ENCODE data around the gene CD3G.

The CD3G gene

GRCh38 chr11:118366287-118366686 is 22.1 kb downstream of the CD3G start:
- H3K27ac ChIP-seq = peak overlapping the region in 2 of 21 experiments; percentile 24 to 48
- H3K4me3 ChIP-seq = no peak overlapping the region

GRCh38 chr11:118370774-118371173 is 26.6 kb downstream of the CD3G start:
- no peak overlapping the region for H3K27ac ChIP-seq
- H3K4me3 ChIP-seq = no peak overlapping the region

GRCh38 chr11:118373263-118373662 is 29.1 kb downstream of the CD3G start:
- no peak overlapping the region for H3K27ac ChIP-seq
- no peak overlapping the region for H3K4me3 ChIP-seq

DNA sequence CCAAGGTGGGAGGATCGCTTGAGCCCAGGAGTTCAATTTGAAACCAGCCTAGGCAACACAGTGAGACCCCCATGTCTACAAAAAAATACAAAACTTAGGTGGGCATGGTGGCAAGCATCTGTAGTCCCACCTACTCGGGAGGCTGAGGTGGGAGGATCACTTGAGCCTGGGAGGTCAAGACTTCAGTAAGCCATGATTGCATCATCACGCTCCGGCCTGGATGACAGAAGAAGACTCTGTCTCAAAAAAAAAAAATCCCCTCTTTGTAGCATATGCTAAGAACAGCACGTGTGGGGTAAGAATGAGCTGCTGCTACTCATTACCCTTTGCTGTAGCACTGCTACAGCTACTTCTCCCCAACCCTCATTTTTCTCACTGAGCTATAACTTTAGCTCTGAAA is 29.7 kb downstream of the CD3G start:
- Histone ChIP-seq H3K4me3 (no peak overlapping the region), H3K27ac (no peak overlapping the region)

DNA sequence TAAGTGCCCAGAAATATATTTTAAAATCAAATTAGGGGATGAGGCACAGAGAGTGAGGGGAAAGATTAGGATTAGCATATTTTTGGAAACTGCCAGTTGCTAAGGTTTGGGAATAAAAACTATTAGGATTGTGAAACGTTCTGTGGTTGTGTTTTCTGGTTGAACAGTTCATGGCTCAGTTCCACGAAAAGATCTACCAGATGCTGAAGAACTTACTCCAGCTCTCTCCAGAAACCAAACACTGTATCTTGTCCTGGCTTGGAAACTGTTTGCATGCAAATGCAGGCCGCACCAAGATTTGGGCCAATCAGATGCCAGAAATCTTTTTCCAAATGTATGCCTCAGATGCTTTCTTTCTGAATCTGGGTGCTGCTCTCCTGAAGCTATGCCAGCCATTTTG is 30.6 kb downstream of the CD3G start:
- H3K4me3 ChIP-seq = no peak overlapping the region
- no peak overlapping the region for H3K27ac ChIP-seq

GRCh38 chr11:118375978-118376377 is 31.8 kb downstream of the CD3G start:
- Histone ChIP-seq H3K27ac (no peak overlapping the region), H3K4me3 (no peak overlapping the region)

- H3K27ac ChIP-seq = no peak overlapping the region
- no peak overlapping the region for H3K4me3 ChIP-seq
These were observed 35.4 kb downstream of the CD3G start for GRCh38 chr11:118379497-118379896.

DNA sequence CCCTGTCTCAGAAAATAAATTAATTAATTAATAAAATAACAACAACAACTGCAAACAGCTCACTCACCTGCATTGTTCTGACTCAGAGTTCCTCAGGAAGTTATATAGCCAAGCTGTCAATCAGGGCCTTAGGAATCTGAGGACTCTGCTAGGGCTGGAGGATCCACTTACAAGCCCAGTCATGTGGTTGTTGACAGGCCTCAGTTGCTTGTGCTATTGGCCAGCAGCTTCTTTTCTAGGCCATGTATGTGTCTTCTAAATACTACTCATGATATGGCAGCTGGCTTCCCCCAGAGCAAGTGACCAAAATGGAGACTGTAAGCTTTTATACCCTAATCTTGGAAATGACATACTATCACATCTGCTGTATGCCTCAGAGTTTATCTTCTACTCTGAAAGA is 36.4 kb downstream of the CD3G start:
- H3K27ac ChIP-seq = no peak overlapping the region
- no peak overlapping the region for H3K4me3 ChIP-seq

- no peak overlapping the region for H3K27ac ChIP-seq
- no peak overlapping the region for H3K4me3 ChIP-seq
These were observed 38.8 kb downstream of the CD3G start for GRCh38 chr11:118382954-118383353.

DNA sequence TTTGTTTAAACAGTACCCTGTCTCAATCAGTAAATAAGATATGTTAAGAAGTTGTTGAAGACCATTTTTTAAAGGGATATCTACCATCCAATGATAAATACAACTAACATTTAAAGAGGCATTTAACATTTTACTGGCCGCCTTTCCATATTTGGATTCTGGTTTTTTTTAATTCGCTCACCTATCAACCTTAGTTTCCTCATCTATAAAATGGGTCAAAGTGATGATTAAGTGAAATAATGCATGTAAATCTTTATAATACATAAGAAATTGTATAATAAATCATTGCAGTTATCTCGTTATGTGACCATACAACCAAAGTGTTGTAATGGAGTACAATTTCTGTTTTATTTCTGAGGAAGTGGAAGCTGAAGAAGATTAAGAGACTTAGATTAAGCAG is 39.5 kb downstream of the CD3G start:
- no peak overlapping the region for H3K27ac ChIP-seq
- H3K4me3 ChIP-seq = no peak overlapping the region

DNA sequence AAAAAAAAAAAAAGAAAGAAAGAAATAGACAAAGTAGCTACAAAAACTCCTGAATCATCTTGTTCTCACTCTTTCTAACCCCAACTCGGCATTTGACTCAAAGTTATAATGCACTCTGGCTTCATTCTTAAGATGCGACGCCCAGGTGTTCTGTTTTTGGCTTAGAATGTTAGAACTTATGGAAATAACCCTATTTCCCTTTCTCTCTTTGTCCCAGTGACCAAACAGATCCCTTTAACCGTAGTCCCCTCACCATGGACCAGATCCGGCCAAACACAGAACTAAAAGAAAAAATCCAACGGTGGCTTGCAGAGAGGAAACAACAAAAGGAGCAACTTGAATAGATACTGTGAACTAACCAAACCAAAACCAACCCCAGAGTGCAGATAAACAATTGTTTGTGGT is 52.0 kb downstream of the CD3G start:
- H3K27ac ChIP-seq = peak overlapping the region in 3 of 21 experiments; percentile 7 to 70 (median 20)
- H3K4me3 ChIP-seq = no peak overlapping the region

GRCh38 chr11:118397448-118397847 is 53.3 kb downstream of the CD3G start:
- Histone ChIP-seq H3K27ac (peak overlapping the region in 1 of 21 experiments; percentile 70), H3K4me3 (no peak overlapping the region)

GRCh38 chr11:118398791-118399559 is 54.8 kb downstream of the CD3G start:
- Histone ChIP-seq H3K27ac (peak overlapping the region in 13 of 21 experiments; percentile 16 to 95 (median 41)), H3K4me3 (no peak overlapping the region)

DNA sequence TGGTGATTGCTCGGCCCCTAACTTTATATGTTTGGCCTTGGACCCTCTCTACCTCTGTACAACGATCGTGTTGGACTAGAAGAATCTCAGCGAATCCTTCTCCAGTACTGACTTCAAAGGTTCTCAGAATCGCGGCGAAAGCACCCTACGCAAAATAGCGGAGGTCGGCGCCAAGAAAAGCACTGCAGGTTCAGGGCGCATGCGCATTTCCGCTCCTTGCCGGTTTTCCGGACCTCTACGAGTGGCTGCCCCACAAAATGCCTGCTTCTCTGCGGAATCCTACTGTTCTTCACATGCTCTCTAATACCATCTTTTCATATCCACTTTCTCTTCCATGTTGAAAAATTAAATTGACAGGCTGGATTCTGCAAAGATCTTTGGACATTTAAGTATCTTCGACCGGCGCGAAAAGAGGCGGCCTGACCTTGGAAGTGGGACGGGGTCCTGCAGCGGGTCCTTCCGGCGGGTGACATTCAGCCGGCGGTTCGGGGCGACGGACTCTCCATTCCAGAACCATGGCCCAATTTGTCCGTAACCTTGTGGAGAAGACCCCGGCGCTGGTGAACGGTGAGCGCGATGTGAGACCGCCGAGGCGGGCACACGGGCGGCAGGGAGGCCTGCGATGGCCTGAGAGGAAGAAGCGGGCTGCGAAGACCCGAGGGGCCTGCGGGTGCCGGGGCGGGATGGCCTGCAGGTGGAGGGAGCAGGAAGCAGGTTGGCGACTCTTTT is 57.2 kb downstream of the CD3G start, which contains the start of gene ATP5MG:
ATP5MG (plus strand) TSS at position 456 of the 729 bp plus-strand sequence; CDS start at position 516, 60 bp downstream.
- H3K4me3 ChIP-seq = peak within 1 kb of the TSS; percentile 77 to 98 (median 91)
- H3K27ac ChIP-seq = peak within 1 kb of the TSS; percentile 59 to 97 (median 90)

GRCh38 chr11:118401880-118402590 is 57.9 kb downstream of the CD3G start:
- H3K4me3 ChIP-seq = peak overlapping the region; percentile 77 to 98 (median 91)
- H3K27ac ChIP-seq = peak overlapping the region; percentile 27 to 97 (median 90)

DNA sequence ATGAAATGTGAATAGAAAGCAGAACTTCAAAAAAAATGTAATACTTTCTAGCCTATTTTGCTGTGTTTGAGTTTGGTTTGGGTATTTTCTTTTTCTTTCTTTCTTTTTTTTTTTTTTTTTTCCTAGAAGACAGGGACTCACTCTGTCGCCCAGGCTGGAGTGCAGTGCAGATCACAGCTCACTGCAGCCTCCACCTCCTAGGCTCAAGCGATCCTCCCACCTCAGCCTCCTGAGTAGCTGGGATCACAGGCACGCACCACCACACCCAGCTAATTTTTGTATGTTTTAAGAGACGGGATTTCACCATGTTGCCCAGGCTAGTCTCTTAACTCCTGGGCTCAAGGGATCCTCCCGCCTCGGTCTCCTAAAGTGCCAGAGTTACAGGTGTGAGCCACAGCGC is 58.5 kb downstream of the CD3G start:
- Histone ChIP-seq H3K4me3 (peak overlapping the region; percentile 77 to 98 (median 91)), H3K27ac (peak overlapping the region in 8 of 21 experiments; percentile 61 to 95 (median 90))
